MM.1S (cell line): ENCODE results near the gene FXR2.

Experiments
- DNase-seq: peaks from one replicate; pipeline ENCODE4 v3.0.0-alpha.2; 2015
- H2AFZ ChIP-seq: fragments of 300-600 bp; sonication (generic); 2 replicates; pipeline ENCODE4 v1.6.0; 2016; ENCODE audit warnings: antibody characterized with exemption, low read length
- H3F3A ChIP-seq: fragments of 300-600 bp; sonication (generic); 2 replicates; pipeline ENCODE4 v1.6.1; 2016; ENCODE audit warnings: mild to moderate bottlenecking, antibody characterized with exemption, low read length, moderate library complexity, mixed read lengths; ENCODE audit not compliant: insufficient read depth
- H3K27ac ChIP-seq: fragments of 300-600 bp; sonication (generic); 2 replicates; pipeline ENCODE4 v1.5.1; 2016; ENCODE audit warnings: mild to moderate bottlenecking, low read length
- H3K27me3 ChIP-seq: fragments of 300-600 bp; sonication (generic); replicated peaks from 2 replicates; pipeline ENCODE4 v1.6.0; 2016; ENCODE audit warnings: low read length; ENCODE audit not compliant: insufficient read depth
- H3K36me3 ChIP-seq: fragments of 300-600 bp; sonication (generic); replicated peaks from 2 replicates; pipeline ENCODE4 v1.6.1; 2016; ENCODE audit warnings: mild to moderate bottlenecking, low read length, mixed read lengths; ENCODE audit not compliant: insufficient read depth
- H3K4me1 ChIP-seq: fragments of 300-600 bp; sonication (generic); 2 replicates; pipeline ENCODE4 v1.6.1; 2016; ENCODE audit warnings: low read length, mixed read lengths
- H3K4me2 ChIP-seq: fragments of 300-600 bp; sonication (generic); 2 replicates; pipeline ENCODE4 v1.6.0; 2016; ENCODE audit warnings: low read depth, low read length
- H3K4me3 ChIP-seq: fragments of 300-600 bp; sonication (generic); 2 replicates; pipeline ENCODE4 v1.5.1; 2016; ENCODE audit warnings: low read length, mixed read lengths
- H3K79me2 ChIP-seq: fragments of 300-600 bp; sonication (generic); 2 replicates; pipeline ENCODE4 v1.6.1; 2016; ENCODE audit warnings: mixed run types, low read length, mixed read lengths
- H3K9ac ChIP-seq: fragments of 300-600 bp; sonication (generic); 2 replicates; pipeline ENCODE4 v1.6.1; 2016; ENCODE audit warnings: low read length, mixed read lengths
- H3K9me2 ChIP-seq: fragments of 300-600 bp; sonication (generic); replicated peaks from 2 replicates; pipeline ENCODE4 v1.6.1; 2016; ENCODE audit warnings: mild to moderate bottlenecking, low read length, mixed read lengths; ENCODE audit not compliant: insufficient read depth
- H3K9me3 ChIP-seq: fragments of 300-600 bp; sonication (generic); replicated peaks from 2 replicates; pipeline ENCODE4 v1.6.1; 2016; ENCODE audit warnings: mild to moderate bottlenecking, low read length, mixed read lengths; ENCODE audit not compliant: insufficient read depth
- H4K20me1 ChIP-seq: fragments of 300-600 bp; sonication (generic); 2 replicates; pipeline ENCODE4 v1.6.1; 2016; ENCODE audit warnings: mild to moderate bottlenecking, low read length, moderate library complexity, mixed read lengths; ENCODE audit not compliant: insufficient read depth
- CTCF ChIP-seq: fragments of 300-600 bp; sonication (generic); IDR thresholded peaks from 2 replicates; pipeline ENCODE4 v1.5.1; 2016; ENCODE audit warnings: antibody characterized with exemption, low read length, mixed read lengths
- EZH2 ChIP-seq: fragments of 300-600 bp; sonication (generic); optimal IDR thresholded peaks from 2 replicates; pipeline ENCODE3; 2017; ENCODE audit warnings: low read depth, mild to moderate bottlenecking, antibody characterized with exemption, low read length, mixed read lengths
- EZH2phosphoT487 ChIP-seq: fragments of 300-600 bp; sonication (generic); IDR thresholded peaks from 2 replicates; pipeline ENCODE4 v1.6.1; 2018; ENCODE audit warnings: antibody characterized with exemption, low read length

Gene FXR2

GRCh38 chr17:7592422-7593021 is 22.2 kb downstream of the FXR2 start:
- Histone ChIP-seq H3K79me2 (no peaks in the 10 kb centered on the region), H4K20me1 (no peaks in the 10 kb centered on the region), H3K9me2 (no peaks in the 10 kb centered on the region), H3K9me3 (no peaks in the 10 kb centered on the region), H3K9ac (no peak overlapping the region), H3F3A (0 out of 2 replicates have a peak, but pooled peaks cover 8% of the 10 kb centered on the region), H3K4me3 (no peak overlapping the region), H3K27me3 (no peaks in the 10 kb centered on the region), H3K4me1 (no peaks in the 10 kb centered on the region), H3K36me3 (no peaks in the 10 kb centered on the region; the same call in 1 of the 2 replicates), H3K4me2 (no peak overlapping the region), H2AFZ (no peak overlapping the region), H3K27ac (no peak overlapping the region)
- no peak for DNase-seq
- TF ChIP-seq CTCF = no peak
- no peak for TF ChIP-seq EZH2
- TF ChIP-seq EZH2phosphoT487 = no peak

- DNase-seq = no peak
- no peaks in the 10 kb centered on the region; the same call in 1 of the 2 replicates for H3K36me3 ChIP-seq
- H4K20me1 ChIP-seq = no peaks in the 10 kb centered on the region
- no peak overlapping the region for H3K4me2 ChIP-seq
- H2AFZ ChIP-seq = no peak overlapping the region
- TF ChIP-seq EZH2phosphoT487 = no peak
- no peak for TF ChIP-seq EZH2
- TF ChIP-seq CTCF = no peak
- 0 out of 2 replicates have a peak, but pooled peaks cover 8% of the 10 kb centered on the region for H3F3A ChIP-seq
- no peak overlapping the region for H3K9ac ChIP-seq
- H3K79me2 ChIP-seq = peaks cover 2% of the 10 kb centered on the region
- H3K9me3 ChIP-seq = no peaks in the 10 kb centered on the region
- no peaks in the 10 kb centered on the region for H3K4me1 ChIP-seq
- H3K4me3 ChIP-seq = no peak overlapping the region
- no peak overlapping the region for H3K27ac ChIP-seq
- H3K9me2 ChIP-seq = no peaks in the 10 kb centered on the region
- no peaks in the 10 kb centered on the region for H3K27me3 ChIP-seq
Observed at GRCh38 chr17:7591596-7591995, 23.1 kb downstream of the FXR2 start.

- Histone ChIP-seq H3K4me2 (no peak overlapping the region), H3K4me1 (no peaks in the 10 kb centered on the region), H3K4me3 (no peak overlapping the region), H3K79me2 (peaks cover 9% of the 10 kb centered on the region), H4K20me1 (no peaks in the 10 kb centered on the region), H3K9me2 (no peaks in the 10 kb centered on the region), H3K27ac (no peak overlapping the region), H3K27me3 (no peaks in the 10 kb centered on the region), H2AFZ (no peak overlapping the region), H3K9ac (no peak overlapping the region), H3K36me3 (no peaks in the 10 kb centered on the region; the same call in 1 of the 2 replicates), H3F3A (0 out of 2 replicates have a peak, but pooled peaks cover 8% of the 10 kb centered on the region), H3K9me3 (no peaks in the 10 kb centered on the region)
- DNase-seq = no peak
- TF ChIP-seq EZH2 (no peak), CTCF (no peak), EZH2phosphoT487 (no peak)
Observed at GRCh38 chr17:7590743-7591142, 24.0 kb downstream of the FXR2 start.
